WTC11 (cell line): ENCODE results near the gene DCTN2. TPM values are rescaled to one million over a fixed set of nuclear protein-coding genes. Genes with fewer than 3 reads are reported as not detected.

Experiments used
- ATAC-seq: fragments of 200-7000 bp; cut with Tn5 transposase; 2 replicates; pipeline ENCODE4 v1.10.0; 2021; ENCODE audit warnings: mild to moderate bottlenecking, moderate library complexity
- CTCF ChIA-PET: fragments of 300-600 bp; sonication (Branson Sonifier 250); formaldehyde crosslinking; loops from one replicate; lab custom pipeline; 2021; ENCODE audit warnings: antibody characterized with exemption; lab: Charles Lee
- POLR2A ChIA-PET: fragments of 350-600 bp; sonication (Branson Sonifier 250); formaldehyde crosslinking; loops from one replicate; lab custom pipeline; 2021; ENCODE audit warnings: antibody characterized with exemption; lab: Charles Lee
- DNase-seq: peaks from one replicate; pipeline ENCODE4 v3.0.0; 2021; ENCODE audit warnings: low spot score
- H3K27ac Mint-ChIP-seq: 2 replicates; pipeline ENCODE4 v1.8.0; 2021; ENCODE audit warnings: mixed read lengths
- H3K27me3 Mint-ChIP-seq: 2 replicates; pipeline ENCODE4 v1.8.0; 2021; ENCODE audit warnings: low read depth, mild to moderate bottlenecking, moderate library complexity, mixed read lengths
- H3K36me3 Mint-ChIP-seq: 2 replicates; pipeline ENCODE4 v1.8.0; 2021; ENCODE audit warnings: mixed read lengths
- H3K4me1 Mint-ChIP-seq: 2 replicates; pipeline ENCODE4 v1.8.0; 2022; ENCODE audit warnings: mixed read lengths
- H3K4me3 Mint-ChIP-seq: 2 replicates; pipeline ENCODE4 v1.8.0; 2021; ENCODE audit warnings: mild to moderate bottlenecking, moderate library complexity, mixed read lengths
- H3K9me3 Mint-ChIP-seq: 2 replicates; pipeline ENCODE4 v1.8.0; 2021; ENCODE audit warnings: mixed read lengths
- EMX1 ChIP-seq: fragments of 250-450 bp; sonication (Bioruptor Pico); IDR thresholded peaks from 2 replicates; pipeline ENCODE4 v1.8.0; 2021; ENCODE audit warnings: mild to moderate bottlenecking
- FOXP1 ChIP-seq: sonication (generic); formaldehyde crosslinking; IDR thresholded peaks from 2 replicates; pipeline ENCODE4 v1.8.0; 2022; ENCODE audit warnings: missing genetic modification reagents, mild to moderate bottlenecking, moderate library complexity, borderline replicate concordance
- GABPB1 ChIP-seq: sonication (generic); formaldehyde crosslinking; IDR thresholded peaks from 2 replicates; pipeline ENCODE4 v1.8.1; 2023; ENCODE audit warnings: mild to moderate bottlenecking, missing genetic modification reagents
- GRHL2 ChIP-seq: fragments of 250-450 bp; sonication (Bioruptor Pico); IDR thresholded peaks from 2 replicates; pipeline ENCODE4 v1.8.0; 2022; ENCODE audit warnings: mild to moderate bottlenecking, moderate library complexity; ENCODE audit not compliant: insufficient replicate concordance, severe bottlenecking
- JAZF1 ChIP-seq: fragments of 250-450 bp; sonication (Bioruptor Pico); IDR thresholded peaks from 2 replicates; pipeline ENCODE4 v1.9.0; 2021; ENCODE audit warnings: moderate library complexity, mild to moderate bottlenecking, inconsistent platforms
- MYBL2 ChIP-seq: sonication (generic); formaldehyde crosslinking; IDR thresholded peaks from 2 replicates; pipeline ENCODE4 v1.8.1; 2023; ENCODE audit warnings: mild to moderate bottlenecking, moderate library complexity, missing genetic modification reagents
- NR3C1 ChIP-seq: sonication (generic); formaldehyde crosslinking; conservative IDR thresholded peaks from 2 replicates; pipeline ENCODE4 v1.8.1; 2023; ENCODE audit warnings: low read depth, mild to moderate bottlenecking, missing genetic modification reagents
- RORB ChIP-seq: fragments of 250-450 bp; sonication (Bioruptor Pico); IDR thresholded peaks from 2 replicates; pipeline ENCODE4 v1.9.0; 2021; ENCODE audit warnings: mild to moderate bottlenecking
- SP1 ChIP-seq: sonication (generic); formaldehyde crosslinking; conservative IDR thresholded peaks from 2 replicates; pipeline ENCODE4 v1.8.1; 2022; ENCODE audit warnings: missing genetic modification reagents
- TEAD1 ChIP-seq: sonication (generic); formaldehyde crosslinking; IDR thresholded peaks from 2 replicates; pipeline ENCODE4 v1.8.0; 2022; ENCODE audit warnings: mild to moderate bottlenecking, missing genetic modification reagents
- ZBTB21 ChIP-seq: sonication (generic); formaldehyde crosslinking; IDR thresholded peaks from 2 replicates; pipeline ENCODE4 v1.8.1; 2023; ENCODE audit warnings: mild to moderate bottlenecking, missing genetic modification reagents, borderline replicate concordance
- ZNF138 ChIP-seq: sonication (generic); formaldehyde crosslinking; conservative IDR thresholded peaks from 2 replicates; pipeline ENCODE4 v1.8.1; 2022; ENCODE audit warnings: mild to moderate bottlenecking, moderate library complexity, missing genetic modification reagents
- ZNF232 ChIP-seq: sonication (generic); formaldehyde crosslinking; IDR thresholded peaks from 2 replicates; pipeline ENCODE4 v1.8.0; 2022; ENCODE audit warnings: mild to moderate bottlenecking, missing genetic modification reagents
- ZNF396 ChIP-seq: fragments of 250-450 bp; sonication (Bioruptor Pico); IDR thresholded peaks from 2 replicates; pipeline ENCODE4 v1.8.0; 2021; ENCODE audit warnings: mild to moderate bottlenecking, moderate library complexity, borderline replicate concordance
- total RNA-seq: library from RNA; stranded (reverse); gene quantifications from 3 replicates; pipeline ENCODE4 v1.2.3, GENCODE V29; 2021
- TF ChIP-seq, protein P1 (sequence below): sonication (generic); formaldehyde crosslinking; conservative IDR thresholded peaks from 2 replicates; pipeline ENCODE4 v1.8.1; 2023; ENCODE audit warnings: mild to moderate bottlenecking, low read depth, missing genetic modification reagents, moderate library complexity
- TF ChIP-seq, protein P2 (sequence below): fragments of 200-600 bp; IDR thresholded peaks from 2 replicates; pipeline ENCODE4 v1.8.0; 2022; ENCODE audit warnings: antibody characterized with exemption
- TF ChIP-seq, protein P3 (sequence below): sonication (generic); formaldehyde crosslinking; IDR thresholded peaks from 2 replicates; pipeline ENCODE4 v1.8.0; 2023; ENCODE audit warnings: mild to moderate bottlenecking, missing genetic modification reagents
- TF ChIP-seq, protein P4 (sequence below): sonication (generic); formaldehyde crosslinking; IDR thresholded peaks from 2 replicates; pipeline ENCODE4 v1.8.1; 2023; ENCODE audit warnings: mild to moderate bottlenecking, missing genetic modification reagents, moderate library complexity
- TF ChIP-seq, protein P5 (sequence below): sonication (generic); formaldehyde crosslinking; IDR thresholded peaks from 2 replicates; pipeline ENCODE4 v1.8.0; 2022; ENCODE audit warnings: missing genetic modification reagents
- TF ChIP-seq, protein P6 (sequence below): sonication (generic); formaldehyde crosslinking; IDR thresholded peaks from 2 replicates; pipeline ENCODE4 v1.8.0; 2023; ENCODE audit warnings: missing genetic modification reagents
- TF ChIP-seq, protein P7 (sequence below): sonication (generic); formaldehyde crosslinking; IDR thresholded peaks from 2 replicates; pipeline ENCODE4 v1.8.0; 2022; ENCODE audit warnings: mild to moderate bottlenecking, missing genetic modification reagents

DCTN2 gene
- total RNA-seq, 1 experiment from 2014 or later = 93.5 TPM

DNA sequence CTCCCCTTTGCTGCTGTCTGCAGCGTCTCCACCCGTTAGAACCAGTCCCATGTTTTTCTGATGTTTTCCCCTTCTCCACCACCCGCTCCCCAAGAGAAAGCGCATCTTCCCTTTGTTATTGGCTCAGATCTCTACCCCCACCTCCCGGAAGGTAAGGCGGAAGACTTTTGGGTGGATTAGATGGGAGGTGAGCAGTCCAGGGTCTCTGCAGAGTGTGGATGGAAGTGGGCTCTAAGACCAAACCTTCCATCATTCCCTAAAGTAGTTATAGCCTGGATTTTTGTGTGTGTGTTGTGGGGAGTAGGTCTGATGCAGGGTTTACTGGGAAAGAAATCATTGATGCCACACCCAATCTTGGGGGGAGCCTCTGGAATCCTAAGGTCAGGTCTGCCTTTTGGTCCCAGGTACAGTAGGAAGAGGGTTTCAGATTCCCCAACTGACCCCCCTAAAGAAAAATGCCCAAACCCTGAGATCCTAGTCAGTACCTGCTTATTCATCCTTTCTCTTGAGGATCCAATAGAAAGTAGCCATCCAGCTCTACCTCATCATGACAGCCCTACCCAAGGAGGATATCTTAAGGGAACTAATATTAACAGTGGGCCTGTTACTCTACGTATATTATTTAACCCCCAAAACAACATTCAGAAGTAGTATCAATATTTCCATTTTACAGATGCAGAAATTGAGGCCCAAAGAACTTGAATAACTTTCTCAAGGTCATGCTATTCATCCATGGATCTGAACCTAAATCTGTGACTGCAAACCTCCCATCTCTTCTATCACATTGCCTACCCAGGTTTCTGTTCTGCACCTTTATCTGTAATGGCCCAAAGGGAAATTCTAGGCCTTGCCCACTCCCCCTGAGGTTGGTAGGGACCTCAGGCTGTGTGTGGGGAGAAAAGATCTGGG is 3.9 kb upstream of the DCTN2 start (continued):
- TF ChIP-seq, protein P1, sequence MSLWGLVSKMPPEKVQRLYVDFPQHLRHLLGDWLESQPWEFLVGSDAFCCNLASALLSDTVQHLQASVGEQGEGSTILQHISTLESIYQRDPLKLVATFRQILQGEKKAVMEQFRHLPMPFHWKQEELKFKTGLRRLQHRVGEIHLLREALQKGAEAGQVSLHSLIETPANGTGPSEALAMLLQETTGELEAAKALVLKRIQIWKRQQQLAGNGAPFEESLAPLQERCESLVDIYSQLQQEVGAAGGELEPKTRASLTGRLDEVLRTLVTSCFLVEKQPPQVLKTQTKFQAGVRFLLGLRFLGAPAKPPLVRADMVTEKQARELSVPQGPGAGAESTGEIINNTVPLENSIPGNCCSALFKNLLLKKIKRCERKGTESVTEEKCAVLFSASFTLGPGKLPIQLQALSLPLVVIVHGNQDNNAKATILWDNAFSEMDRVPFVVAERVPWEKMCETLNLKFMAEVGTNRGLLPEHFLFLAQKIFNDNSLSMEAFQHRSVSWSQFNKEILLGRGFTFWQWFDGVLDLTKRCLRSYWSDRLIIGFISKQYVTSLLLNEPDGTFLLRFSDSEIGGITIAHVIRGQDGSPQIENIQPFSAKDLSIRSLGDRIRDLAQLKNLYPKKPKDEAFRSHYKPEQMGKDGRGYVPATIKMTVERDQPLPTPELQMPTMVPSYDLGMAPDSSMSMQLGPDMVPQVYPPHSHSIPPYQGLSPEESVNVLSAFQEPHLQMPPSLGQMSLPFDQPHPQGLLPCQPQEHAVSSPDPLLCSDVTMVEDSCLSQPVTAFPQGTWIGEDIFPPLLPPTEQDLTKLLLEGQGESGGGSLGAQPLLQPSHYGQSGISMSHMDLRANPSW (CRISPR knock-in tag) = no peak
- TF ChIP-seq FOXP1 (CRISPR knock-in tag) = no peak
- TF ChIP-seq RORB = no peak
- no peak for TF ChIP-seq ZNF138 (CRISPR knock-in tag)
- no peak for TF ChIP-seq NR3C1 (CRISPR knock-in tag)

DNA sequence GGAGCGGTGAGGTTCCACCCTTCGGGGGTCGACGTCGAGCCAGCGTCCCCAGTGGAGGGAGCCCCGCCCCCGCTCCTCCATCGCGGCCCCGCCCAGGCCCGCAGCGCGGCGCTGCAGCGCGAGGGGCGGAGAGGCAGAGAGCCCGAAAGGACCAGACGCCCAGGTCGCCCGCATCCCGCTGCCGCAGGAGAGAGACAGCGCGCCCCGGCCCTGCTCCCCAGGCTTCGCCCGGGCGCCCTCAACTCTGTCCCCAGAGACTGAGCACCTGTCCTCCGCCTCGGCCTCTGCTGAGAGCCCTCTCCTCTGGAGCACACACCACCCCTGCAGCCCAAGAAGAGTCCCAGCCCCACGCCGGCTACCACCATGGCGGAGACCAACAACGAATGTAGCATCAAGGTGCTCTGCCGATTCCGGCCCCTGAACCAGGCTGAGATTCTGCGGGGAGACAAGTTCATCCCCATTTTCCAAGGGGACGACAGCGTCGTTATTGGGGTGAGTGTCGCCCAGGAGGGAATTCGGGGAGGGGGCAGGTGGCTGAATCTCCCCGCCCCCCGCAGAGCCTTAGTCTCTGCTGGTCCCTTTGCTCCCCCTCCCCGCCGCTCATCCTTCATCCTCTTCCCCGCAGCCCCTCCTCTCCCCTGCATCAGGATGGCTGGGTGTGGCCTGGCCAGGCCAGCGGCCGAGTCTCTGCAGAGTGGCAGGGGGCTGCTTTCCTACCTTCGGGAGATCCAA is 3.1 kb upstream of the DCTN2 start, which contains the start of gene KIF5A:
TSS of gene KIF5A (plus strand) at position 136 of the 732 bp plus-strand sequence. CDS start at position 364, 228 bp downstream.
- Mint-ChIP-seq H3K4me1 (peaks cover 46% of the 10 kb centered on the region), H3K36me3 (0 out of 2 replicates have a peak, but pooled peaks cover 2% of the 10 kb centered on the region), H3K9me3 (no peaks in the 10 kb centered on the region), H3K27me3 (peaks cover 24% of the 10 kb centered on the region), H3K27ac (peak within 1 kb of the TSS; percentile 10), H3K4me3 (peak within 1 kb of the TSS; percentile 79)
- POLR2A ChIA-PET = no interaction called here
- CTCF ChIA-PET = no interaction called here
- ATAC-seq = peak; percentile 67
- peak; percentile 80 for DNase-seq
- peak; percentile 48; the same call in 1 of the 2 replicates for TF ChIP-seq MYBL2 (CRISPR knock-in tag)
- no peak for TF ChIP-seq GABPB1
- TF ChIP-seq, protein P2, sequence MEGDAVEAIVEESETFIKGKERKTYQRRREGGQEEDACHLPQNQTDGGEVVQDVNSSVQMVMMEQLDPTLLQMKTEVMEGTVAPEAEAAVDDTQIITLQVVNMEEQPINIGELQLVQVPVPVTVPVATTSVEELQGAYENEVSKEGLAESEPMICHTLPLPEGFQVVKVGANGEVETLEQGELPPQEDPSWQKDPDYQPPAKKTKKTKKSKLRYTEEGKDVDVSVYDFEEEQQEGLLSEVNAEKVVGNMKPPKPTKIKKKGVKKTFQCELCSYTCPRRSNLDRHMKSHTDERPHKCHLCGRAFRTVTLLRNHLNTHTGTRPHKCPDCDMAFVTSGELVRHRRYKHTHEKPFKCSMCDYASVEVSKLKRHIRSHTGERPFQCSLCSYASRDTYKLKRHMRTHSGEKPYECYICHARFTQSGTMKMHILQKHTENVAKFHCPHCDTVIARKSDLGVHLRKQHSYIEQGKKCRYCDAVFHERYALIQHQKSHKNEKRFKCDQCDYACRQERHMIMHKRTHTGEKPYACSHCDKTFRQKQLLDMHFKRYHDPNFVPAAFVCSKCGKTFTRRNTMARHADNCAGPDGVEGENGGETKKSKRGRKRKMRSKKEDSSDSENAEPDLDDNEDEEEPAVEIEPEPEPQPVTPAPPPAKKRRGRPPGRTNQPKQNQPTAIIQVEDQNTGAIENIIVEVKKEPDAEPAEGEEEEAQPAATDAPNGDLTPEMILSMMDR = no peak
- TF ChIP-seq EMX1 (CRISPR knock-in tag) = no peak
- TF ChIP-seq, protein P3, sequence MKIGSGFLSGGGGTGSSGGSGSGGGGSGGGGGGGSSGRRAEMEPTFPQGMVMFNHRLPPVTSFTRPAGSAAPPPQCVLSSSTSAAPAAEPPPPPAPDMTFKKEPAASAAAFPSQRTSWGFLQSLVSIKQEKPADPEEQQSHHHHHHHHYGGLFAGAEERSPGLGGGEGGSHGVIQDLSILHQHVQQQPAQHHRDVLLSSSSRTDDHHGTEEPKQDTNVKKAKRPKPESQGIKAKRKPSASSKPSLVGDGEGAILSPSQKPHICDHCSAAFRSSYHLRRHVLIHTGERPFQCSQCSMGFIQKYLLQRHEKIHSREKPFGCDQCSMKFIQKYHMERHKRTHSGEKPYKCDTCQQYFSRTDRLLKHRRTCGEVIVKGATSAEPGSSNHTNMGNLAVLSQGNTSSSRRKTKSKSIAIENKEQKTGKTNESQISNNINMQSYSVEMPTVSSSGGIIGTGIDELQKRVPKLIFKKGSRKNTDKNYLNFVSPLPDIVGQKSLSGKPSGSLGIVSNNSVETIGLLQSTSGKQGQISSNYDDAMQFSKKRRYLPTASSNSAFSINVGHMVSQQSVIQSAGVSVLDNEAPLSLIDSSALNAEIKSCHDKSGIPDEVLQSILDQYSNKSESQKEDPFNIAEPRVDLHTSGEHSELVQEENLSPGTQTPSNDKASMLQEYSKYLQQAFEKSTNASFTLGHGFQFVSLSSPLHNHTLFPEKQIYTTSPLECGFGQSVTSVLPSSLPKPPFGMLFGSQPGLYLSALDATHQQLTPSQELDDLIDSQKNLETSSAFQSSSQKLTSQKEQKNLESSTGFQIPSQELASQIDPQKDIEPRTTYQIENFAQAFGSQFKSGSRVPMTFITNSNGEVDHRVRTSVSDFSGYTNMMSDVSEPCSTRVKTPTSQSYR (CRISPR knock-in tag) = peak; percentile 26; the same call in 1 of the 2 replicates
- TF ChIP-seq FOXP1 (CRISPR knock-in tag) = no peak
- no peak for TF ChIP-seq TEAD1
- TF ChIP-seq, protein P4, sequence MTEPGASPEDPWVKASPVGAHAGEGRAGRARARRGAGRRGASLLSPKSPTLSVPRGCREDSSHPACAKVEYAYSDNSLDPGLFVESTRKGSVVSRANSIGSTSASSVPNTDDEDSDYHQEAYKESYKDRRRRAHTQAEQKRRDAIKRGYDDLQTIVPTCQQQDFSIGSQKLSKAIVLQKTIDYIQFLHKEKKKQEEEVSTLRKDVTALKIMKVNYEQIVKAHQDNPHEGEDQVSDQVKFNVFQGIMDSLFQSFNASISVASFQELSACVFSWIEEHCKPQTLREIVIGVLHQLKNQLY (CRISPR knock-in tag) = 0 out of 2 replicates have a peak, but pooled peaks have one; percentile 60
- TF ChIP-seq JAZF1 (CRISPR knock-in tag) = no peak
- TF ChIP-seq ZNF232 (CRISPR knock-in tag) = 0 out of 2 replicates have a peak, but pooled peaks have one; percentile 37
- no peak for TF ChIP-seq ZNF396 (CRISPR knock-in tag)
- no peak for TF ChIP-seq GRHL2
- TF ChIP-seq, protein P5, sequence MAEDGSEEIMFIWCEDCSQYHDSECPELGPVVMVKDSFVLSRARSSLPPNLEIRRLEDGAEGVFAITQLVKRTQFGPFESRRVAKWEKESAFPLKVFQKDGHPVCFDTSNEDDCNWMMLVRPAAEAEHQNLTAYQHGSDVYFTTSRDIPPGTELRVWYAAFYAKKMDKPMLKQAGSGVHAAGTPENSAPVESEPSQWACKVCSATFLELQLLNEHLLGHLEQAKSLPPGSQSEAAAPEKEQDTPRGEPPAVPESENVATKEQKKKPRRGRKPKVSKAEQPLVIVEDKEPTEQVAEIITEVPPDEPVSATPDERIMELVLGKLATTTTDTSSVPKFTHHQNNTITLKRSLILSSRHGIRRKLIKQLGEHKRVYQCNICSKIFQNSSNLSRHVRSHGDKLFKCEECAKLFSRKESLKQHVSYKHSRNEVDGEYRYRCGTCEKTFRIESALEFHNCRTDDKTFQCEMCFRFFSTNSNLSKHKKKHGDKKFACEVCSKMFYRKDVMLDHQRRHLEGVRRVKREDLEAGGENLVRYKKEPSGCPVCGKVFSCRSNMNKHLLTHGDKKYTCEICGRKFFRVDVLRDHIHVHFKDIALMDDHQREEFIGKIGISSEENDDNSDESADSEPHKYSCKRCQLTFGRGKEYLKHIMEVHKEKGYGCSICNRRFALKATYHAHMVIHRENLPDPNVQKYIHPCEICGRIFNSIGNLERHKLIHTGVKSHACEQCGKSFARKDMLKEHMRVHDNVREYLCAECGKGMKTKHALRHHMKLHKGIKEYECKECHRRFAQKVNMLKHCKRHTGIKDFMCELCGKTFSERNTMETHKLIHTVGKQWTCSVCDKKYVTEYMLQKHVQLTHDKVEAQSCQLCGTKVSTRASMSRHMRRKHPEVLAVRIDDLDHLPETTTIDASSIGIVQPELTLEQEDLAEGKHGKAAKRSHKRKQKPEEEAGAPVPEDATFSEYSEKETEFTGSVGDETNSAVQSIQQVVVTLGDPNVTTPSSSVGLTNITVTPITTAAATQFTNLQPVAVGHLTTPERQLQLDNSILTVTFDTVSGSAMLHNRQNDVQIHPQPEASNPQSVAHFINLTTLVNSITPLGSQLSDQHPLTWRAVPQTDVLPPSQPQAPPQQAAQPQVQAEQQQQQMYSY = no peak
- TF ChIP-seq, protein P6, sequence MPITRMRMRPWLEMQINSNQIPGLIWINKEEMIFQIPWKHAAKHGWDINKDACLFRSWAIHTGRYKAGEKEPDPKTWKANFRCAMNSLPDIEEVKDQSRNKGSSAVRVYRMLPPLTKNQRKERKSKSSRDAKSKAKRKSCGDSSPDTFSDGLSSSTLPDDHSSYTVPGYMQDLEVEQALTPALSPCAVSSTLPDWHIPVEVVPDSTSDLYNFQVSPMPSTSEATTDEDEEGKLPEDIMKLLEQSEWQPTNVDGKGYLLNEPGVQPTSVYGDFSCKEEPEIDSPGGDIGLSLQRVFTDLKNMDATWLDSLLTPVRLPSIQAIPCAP (CRISPR knock-in tag) = no peak
- TF ChIP-seq ZBTB21 (CRISPR knock-in tag) = no peak
- TF ChIP-seq, protein P7, sequence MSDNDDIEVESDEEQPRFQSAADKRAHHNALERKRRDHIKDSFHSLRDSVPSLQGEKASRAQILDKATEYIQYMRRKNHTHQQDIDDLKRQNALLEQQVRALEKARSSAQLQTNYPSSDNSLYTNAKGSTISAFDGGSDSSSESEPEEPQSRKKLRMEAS (CRISPR knock-in tag) = 0 out of 2 replicates have a peak, but pooled peaks have one; percentile 22
- peak; percentile 69 for TF ChIP-seq SP1 (CRISPR knock-in tag)
